Renal cortex interstitium (tissue), 11 donors: ENCODE measurements around the gene EPHB3. TPM values are rescaled to one million over a fixed set of nuclear protein-coding genes. Genes with fewer than 3 reads are reported as not detected.

Source experiments
- DNase-seq, 11 donors: peaks; one replicate each; pipeline ENCODE4 v3.0.0-alpha.2; 2013; ENCODE audit warnings: low read depth in 9 of 11, low spot score in 4 of 11; ENCODE audit errors: extremely low read depth in 1 of 11
- polyA plus RNA-seq, 3 donors: library from polyadenylated mRNA; unstranded; fragments of 120-200 nt; gene quantifications; one replicate each; pipeline ENCODE4 v1.2.1, GENCODE V29; 2013; ENCODE audit not compliant: insufficient read length in 3 of 3

EPHB3 gene
- polyA plus RNA-seq, 3 donors = 29.0 to 32.7 (median 29.5) TPM

DNA sequence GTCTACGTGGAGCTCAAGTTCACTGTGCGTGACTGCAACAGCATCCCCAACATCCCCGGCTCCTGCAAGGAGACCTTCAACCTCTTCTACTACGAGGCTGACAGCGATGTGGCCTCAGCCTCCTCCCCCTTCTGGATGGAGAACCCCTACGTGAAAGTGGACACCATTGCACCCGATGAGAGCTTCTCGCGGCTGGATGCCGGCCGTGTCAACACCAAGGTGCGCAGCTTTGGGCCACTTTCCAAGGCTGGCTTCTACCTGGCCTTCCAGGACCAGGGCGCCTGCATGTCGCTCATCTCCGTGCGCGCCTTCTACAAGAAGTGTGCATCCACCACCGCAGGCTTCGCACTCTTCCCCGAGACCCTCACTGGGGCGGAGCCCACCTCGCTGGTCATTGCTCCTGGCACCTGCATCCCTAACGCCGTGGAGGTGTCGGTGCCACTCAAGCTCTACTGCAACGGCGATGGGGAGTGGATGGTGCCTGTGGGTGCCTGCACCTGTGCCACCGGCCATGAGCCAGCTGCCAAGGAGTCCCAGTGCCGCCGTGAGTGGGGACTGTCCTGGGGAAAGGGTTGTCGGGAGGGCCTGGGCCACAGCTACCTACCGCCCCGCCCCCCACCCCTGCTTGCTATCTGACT is 11.2 kb downstream of the EPHB3 start:
- DNase-seq = no peak

GRCh38 chr3:184574515-184575417 is 13.2 kb downstream of the EPHB3 start:
- DNase-seq = no peak

GRCh38 chr3:184575701-184576100 is 14.1 kb downstream of the EPHB3 start:
- DNase-seq = no peak

DNA sequence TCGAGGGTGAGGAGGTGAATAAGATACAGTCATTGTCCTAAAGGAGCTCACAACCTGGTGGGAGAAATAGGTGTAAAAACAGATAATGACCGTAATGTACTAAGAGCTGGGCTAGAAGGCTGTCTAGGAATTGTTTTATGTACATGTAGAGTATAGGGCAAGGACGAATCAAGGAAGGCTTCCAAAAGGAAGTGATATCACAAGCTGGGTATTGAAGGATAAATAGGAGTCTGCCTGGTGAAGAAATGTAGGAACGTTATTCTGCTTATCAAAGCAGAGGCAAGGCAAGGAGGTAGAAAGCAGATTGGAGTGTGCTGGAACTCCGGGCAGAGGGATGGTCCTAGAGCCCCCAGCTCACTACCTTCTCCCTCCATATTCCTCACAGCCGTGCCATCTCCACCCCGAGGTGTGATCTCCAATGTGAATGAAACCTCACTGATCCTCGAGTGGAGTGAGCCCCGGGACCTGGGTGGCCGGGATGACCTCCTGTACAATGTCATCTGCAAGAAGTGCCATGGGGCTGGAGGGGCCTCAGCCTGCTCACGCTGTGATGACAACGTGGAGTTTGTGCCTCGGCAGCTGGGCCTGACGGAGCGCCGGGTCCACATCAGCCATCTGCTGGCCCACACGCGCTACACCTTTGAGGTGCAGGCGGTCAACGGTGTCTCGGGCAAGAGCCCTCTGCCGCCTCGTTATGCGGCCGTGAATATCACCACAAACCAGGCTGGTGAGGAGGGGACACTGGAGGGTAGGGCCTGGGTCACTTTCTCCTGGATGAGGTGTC is 15.1 kb downstream of the EPHB3 start:
- no peak for DNase-seq

DNA sequence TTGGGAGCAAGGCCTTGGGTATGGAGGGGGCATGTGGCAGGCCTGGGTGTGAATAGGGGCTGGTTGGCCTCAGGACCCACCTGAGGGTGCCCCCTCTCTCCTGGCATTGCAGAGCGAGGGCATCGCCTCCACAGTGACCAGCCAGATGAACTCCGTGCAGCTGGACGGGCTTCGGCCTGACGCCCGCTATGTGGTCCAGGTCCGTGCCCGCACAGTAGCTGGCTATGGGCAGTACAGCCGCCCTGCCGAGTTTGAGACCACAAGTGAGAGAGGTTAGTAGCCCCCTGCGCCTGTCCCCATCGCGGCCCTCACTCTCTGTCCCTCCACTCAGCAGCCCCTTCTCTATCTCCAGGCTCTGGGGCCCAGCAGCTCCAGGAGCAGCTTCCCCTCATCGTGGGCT is 16.0 kb downstream of the EPHB3 start:
- DNase-seq = no peak

- DNase-seq = no peak
Observed at GRCh38 chr3:184578218-184578617, 16.6 kb downstream of the EPHB3 start.

DNA sequence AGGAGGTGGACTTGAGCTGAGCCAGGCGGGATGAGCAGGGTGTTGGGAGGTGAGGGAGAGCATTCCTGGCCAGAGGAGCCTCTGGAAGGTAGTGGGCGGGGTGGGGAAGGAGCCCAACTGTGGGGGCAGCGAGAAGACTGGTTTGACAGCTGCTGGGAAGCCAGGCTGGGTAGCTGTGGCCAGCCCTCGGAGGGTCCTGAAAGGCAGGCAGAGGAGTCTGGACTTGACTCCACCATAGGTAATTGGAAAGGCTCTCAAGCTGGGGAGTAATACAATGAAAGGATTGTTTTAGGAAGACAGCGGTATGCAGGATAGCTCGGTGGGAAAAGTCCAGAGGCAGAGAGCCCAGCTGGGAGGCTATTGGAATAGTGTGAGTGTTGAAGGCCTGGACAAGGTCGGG is 17.2 kb downstream of the EPHB3 start:
- no peak for DNase-seq

DNA sequence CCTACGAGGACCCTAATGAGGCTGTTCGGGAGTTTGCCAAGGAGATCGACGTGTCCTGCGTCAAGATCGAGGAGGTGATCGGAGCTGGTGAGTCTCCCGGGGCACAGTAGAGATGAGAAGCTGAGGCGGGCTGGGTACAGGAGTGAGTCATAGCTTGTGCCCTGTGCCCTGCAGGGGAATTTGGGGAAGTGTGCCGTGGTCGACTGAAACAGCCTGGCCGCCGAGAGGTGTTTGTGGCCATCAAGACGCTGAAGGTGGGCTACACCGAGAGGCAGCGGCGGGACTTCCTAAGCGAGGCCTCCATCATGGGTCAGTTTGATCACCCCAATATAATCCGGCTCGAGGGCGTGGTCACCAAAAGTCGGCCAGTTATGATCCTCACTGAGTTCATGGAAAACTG is 17.9 kb downstream of the EPHB3 start:
- no peak for DNase-seq

- no peak for DNase-seq
Observed at GRCh38 chr3:184580376-184580775, 18.8 kb downstream of the EPHB3 start.

GRCh38 chr3:184581331-184581855 is 19.8 kb downstream of the EPHB3 start:
- no peak for DNase-seq

DNA sequence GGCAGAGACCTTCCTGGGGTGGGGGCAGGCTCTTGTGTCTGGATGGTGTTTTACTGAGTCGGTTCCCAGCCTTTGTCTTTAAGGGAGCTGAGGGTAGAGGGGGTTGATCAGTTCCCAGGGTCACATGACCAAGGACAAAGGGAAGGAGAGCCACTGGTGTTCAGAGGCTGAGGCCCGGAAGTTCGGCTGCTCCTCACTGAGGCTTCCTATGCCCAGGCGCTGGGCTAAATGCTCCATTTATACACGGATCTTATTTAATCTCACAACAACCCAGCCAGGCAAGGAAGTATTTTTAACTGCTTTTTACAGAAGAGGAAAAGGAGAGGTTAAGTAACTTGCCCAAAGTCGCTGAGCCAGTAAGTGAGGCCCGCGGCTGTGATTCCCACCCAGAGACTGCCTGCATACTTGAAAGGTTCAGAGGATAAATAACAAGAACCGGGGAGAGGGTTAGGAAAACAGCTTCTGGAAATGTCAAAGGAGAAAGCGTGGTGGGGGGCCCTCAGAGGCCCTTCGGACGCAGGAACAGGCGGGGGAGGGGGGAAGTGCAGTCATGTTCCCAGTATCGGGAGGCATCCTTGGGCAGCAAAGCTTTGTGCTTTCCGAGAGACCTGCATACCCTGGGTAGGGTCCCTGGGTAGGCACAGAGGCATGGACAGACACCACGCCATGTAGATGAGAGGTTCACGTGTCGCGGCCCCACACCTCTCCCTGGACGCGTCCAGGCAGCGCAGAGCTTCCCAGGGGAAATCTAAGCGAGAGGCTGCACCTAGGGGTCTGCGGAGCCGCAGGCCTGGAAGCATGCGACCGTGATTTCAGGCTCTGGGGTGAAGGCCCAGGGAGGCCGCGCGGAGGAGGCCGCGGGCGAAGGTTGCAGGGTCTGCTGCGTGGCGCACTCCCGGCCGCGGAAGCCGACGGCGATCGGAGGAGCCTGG is 21.3 kb downstream of the EPHB3 start:
- no peak for DNase-seq

GRCh38 chr3:184583578-184584451 is 22.2 kb downstream of the EPHB3 start:
- DNase-seq = peak in 1 of 11 donors; percentile 52

GRCh38 chr3:184584464-184584891 is 22.9 kb downstream of the EPHB3 start:
- DNase-seq = no peak

GRCh38 chr3:184585545-184585944 is 24.0 kb downstream of the EPHB3 start:
- DNase-seq = no peak

GRCh38 chr3:184586851-184587250 is 25.3 kb downstream of the EPHB3 start:
- no peak for DNase-seq

- no peak for DNase-seq
Observed at GRCh38 chr3:184588776-184589175, 27.2 kb downstream of the EPHB3 start.

- no peak for DNase-seq
Observed at GRCh38 chr3:184590795-184591194, 29.2 kb downstream of the EPHB3 start.

DNA sequence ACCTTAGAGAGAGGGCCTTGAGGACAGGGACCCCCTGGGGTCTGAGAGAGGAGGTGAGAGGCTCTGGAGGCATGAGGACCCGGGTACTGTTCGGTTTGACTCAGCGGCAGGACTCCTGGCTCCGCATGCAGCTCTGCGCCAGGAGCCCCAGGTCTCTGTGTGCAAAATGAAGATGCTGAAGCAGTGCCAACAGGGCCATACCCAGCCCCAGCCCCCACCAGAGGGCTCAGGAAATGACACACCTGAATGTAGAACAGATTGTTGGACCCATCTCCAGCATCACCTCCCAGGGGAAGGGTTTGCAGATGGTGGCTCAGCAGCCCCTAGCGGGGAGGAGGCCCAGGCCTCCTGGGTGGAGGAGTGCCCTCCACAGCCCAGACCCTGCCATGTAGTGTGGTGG is 30.2 kb downstream of the EPHB3 start:
- no peak for DNase-seq
